Thyroid gland (tissue), 4 donors: ENCODE data around the gene INPP5F. TPM values are rescaled to one million over a fixed set of nuclear protein-coding genes. Genes with fewer than 3 reads are reported as not detected.

ENCODE experiments used
- DNase-seq, 2 donors: peaks; one replicate each; pipeline ENCODE4 v3.0.0-alpha.2; 2019
- H3K27ac ChIP-seq, 3 donors: fragments of 200-600 bp; sonication (generic); 1 replicate in 2 of 3; 2 replicates in 1 of 3; pipeline ENCODE4 v1.5.1; 2016 to 2019; ENCODE audit warnings: mild to moderate bottlenecking in 1 of 3, moderate library complexity in 1 of 3
- H3K27me3 ChIP-seq: fragments of 200-600 bp; sonication (generic); one replicate; pipeline ENCODE4 v1.5.1; 2019
- H3K36me3 ChIP-seq, 2 donors: fragments of 200-600 bp; sonication (generic); one replicate each; pipeline ENCODE4 v1.5.1; 2016 to 2019
- H3K4me1 ChIP-seq, 2 donors: fragments of 200-600 bp; sonication (generic); one replicate each; pipeline ENCODE4 v1.5.1; 2017 to 2019
- H3K4me3 ChIP-seq, 3 donors: fragments of 200-600 bp; sonication (generic); replicated peaks in 1 of 3; 1 replicate in 2 of 3; 2 replicates in 1 of 3; pipeline ENCODE4 v1.5.1; 2016; ENCODE audit warnings: mild to moderate bottlenecking in 1 of 3
- H3K9me3 ChIP-seq: fragments of 200-600 bp; sonication (generic); one replicate; pipeline ENCODE4 v1.5.1; 2017
- CTCF ChIP-seq, 6 experiments: fragments of 200-600 bp in 3 of 6; fragments of 450-650 bp in 3 of 6; sonication (generic) in 3 of 6; IDR thresholded peaks; one replicate each; pipeline ENCODE4 v1.5.1; 2016 to 2019; ENCODE audit warnings: antibody characterized with exemption in 6 of 6, mild to moderate bottlenecking in 2 of 6, inconsistent platforms in 1 of 6, moderate library complexity in 1 of 6
- POLR2A ChIP-seq, 2 donors: fragments of 450-650 bp; IDR thresholded peaks; one replicate each; pipeline ENCODE4 v1.6.1; 2017; ENCODE audit warnings: antibody characterized with exemption in 2 of 2, mild to moderate bottlenecking in 2 of 2, moderate library complexity in 1 of 2
- WGBS, 2 donors: methylation state at CpG; one replicate each; pipeline ENCODE4 v1.1.5; 2017; 5-methylcytosine and 5-hydroxymethylcytosine counted together
- intact Hi-C: fragments of 100-400 bp; cut with DNase I; formaldehyde crosslinking; loops from one replicate; pipeline ENCODE4 v1.15.1; 2023
- total RNA-seq, 4 donors: library from RNA; depleted of rRNA; stranded (reverse); fragments of >200 nt; gene quantifications; one replicate each; pipeline ENCODE4 v1.2.3, GENCODE V29; 2016

INPP5F gene
- total RNA-seq, 4 donors from 2014 or later = 12.6 to 14.9 (median 13.4) TPM

- no peak for TF ChIP-seq CTCF (IDR thresholded peaks at IDR 0.05)
- TF ChIP-seq POLR2A (IDR thresholded peaks at IDR 0.05) = no peak
- WGBS, 2 donors = 87 to 91% methylated on average over 4 of the region's 4 CpGs
- H3K27ac ChIP-seq = no peak overlapping the region
- no peaks in the 10 kb centered on the region for H3K27me3 ChIP-seq
- no peak for DNase-seq
- no peaks in the 10 kb centered on the region for H3K36me3 ChIP-seq
- H3K4me3 ChIP-seq = no peak overlapping the region
- intact Hi-C loops = loop anchor here (10.0 kb wide), 1 partner anchor 83 kb away; no protein-coding TSS in a partner anchor
- H3K9me3 ChIP-seq = no peaks in the 10 kb centered on the region
- no peaks in the 10 kb centered on the region for H3K4me1 ChIP-seq
Observed at GRCh38 chr10:119688033-119688508, 37.8 kb upstream of the INPP5F start.

GRCh38 chr10:119689016-119689580, 36.8 kb upstream of the INPP5F start:
- H3K36me3 ChIP-seq = no peaks in the 10 kb centered on the region
- H3K4me3 ChIP-seq = no peak overlapping the region
- intact Hi-C loops = loop anchor here (10.0 kb wide), 1 partner anchor 84 kb away; no protein-coding TSS in a partner anchor
- 75 to 80% methylated on average over 6 of the region's 6 CpGs for WGBS, 2 donors
- H3K27ac ChIP-seq = no peak overlapping the region
- no peak for DNase-seq
- H3K27me3 ChIP-seq = no peaks in the 10 kb centered on the region
- no peak for TF ChIP-seq POLR2A (IDR thresholded peaks at IDR 0.05)
- TF ChIP-seq CTCF (IDR thresholded peaks at IDR 0.05) = no peak
- no peaks in the 10 kb centered on the region for H3K4me1 ChIP-seq
- no peaks in the 10 kb centered on the region for H3K9me3 ChIP-seq

GRCh38 chr10:119691726-119692125, 34.1 kb upstream of the INPP5F start:
- 93 to 94% methylated on average over 3 of the region's 3 CpGs for WGBS, 2 donors
- intact Hi-C loops = no loop called here
- H3K27me3 ChIP-seq = no peaks in the 10 kb centered on the region
- H3K36me3 ChIP-seq = no peaks in the 10 kb centered on the region
- H3K4me1 ChIP-seq = no peaks in the 10 kb centered on the region
- no peak for DNase-seq
- H3K9me3 ChIP-seq = no peaks in the 10 kb centered on the region
- no peak overlapping the region for H3K4me3 ChIP-seq
- TF ChIP-seq CTCF (IDR thresholded peaks at IDR 0.05) (no peak), POLR2A (IDR thresholded peaks at IDR 0.05) (no peak)
- H3K27ac ChIP-seq = no peak overlapping the region

DNA sequence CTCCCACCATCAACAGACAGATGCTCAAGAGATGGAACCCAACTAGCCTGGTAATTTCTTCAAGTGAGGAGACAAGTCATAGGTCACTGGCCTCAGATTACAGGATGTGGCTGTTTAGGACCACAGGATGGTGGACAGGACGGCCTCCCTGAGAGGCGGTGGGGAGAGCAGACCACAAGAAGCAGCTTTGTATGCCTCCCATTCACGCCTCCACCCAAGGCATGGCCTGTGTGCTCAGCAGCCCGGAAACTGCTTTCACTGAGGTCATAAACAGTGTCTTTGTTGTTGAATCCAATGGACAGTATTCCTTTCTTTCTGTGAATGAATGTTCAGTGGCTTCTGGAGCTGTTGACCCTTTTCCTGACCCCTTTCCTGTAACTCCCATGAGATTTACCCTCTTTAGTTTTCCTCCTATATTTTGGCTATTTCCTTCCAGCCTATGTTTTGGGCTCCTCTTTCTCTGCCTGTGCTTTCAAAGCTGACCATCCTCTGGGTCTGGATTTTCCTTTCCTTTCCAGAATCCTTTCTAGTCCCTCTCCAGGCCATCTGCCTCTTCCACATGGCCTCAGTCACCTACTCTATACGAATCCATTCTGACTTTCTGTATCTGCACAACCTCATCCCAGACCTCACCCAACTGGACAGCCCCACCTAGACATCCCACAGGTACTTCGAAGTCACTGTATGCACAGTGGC, 32.4 kb upstream of the INPP5F start:
- no peak overlapping the region for H3K27ac ChIP-seq
- intact Hi-C loops = no loop called here
- 74 to 76% methylated on average over 6 of the region's 6 CpGs for WGBS, 2 donors

More for the DNA sequence above, 32.4 kb upstream of the INPP5F start:
- H3K27me3 ChIP-seq = no peaks in the 10 kb centered on the region
- TF ChIP-seq CTCF (IDR thresholded peaks at IDR 0.05) = no peak
- no peak for TF ChIP-seq POLR2A (IDR thresholded peaks at IDR 0.05)
- no peak for DNase-seq
- H3K36me3 ChIP-seq = no peaks in the 10 kb centered on the region
- no peaks in the 10 kb centered on the region for H3K4me1 ChIP-seq
- H3K4me3 ChIP-seq = no peak overlapping the region
- H3K9me3 ChIP-seq = no peaks in the 10 kb centered on the region
